ENCODE results near the gene SMTNL2. TPM values are rescaled to one million over a fixed set of nuclear protein-coding genes. Genes with fewer than 3 reads are reported as not detected.

Gene SMTNL2
- total RNA-seq, 2 donors from 2014 or later: 0.25 TPM; not detected in 1

GRCh38 chr17:4544135-4544950, 40.0 kb upstream of the SMTNL2 start:
- DNase-seq (no peak), ATAC-seq (no peak)
- intact Hi-C loops (cut with DNase I, micrococcal nuclease): no loop called here

GRCh38 chr17:4544951-4545216, 39.4 kb upstream of the SMTNL2 start:
- ATAC-seq (no peak), DNase-seq (no peak)
- intact Hi-C loops (cut with DNase I, micrococcal nuclease): no loop called here

- ATAC-seq (no peak), DNase-seq (no peak)
These were observed 38.9 kb upstream of the SMTNL2 start for GRCh38 chr17:4545217-4545951.

GRCh38 chr17:4547118-4547906, 37.0 kb upstream of the SMTNL2 start:
- intact Hi-C loops (cut with DNase I, micrococcal nuclease): no loop called here
- ATAC-seq (no peak), DNase-seq (no peak)

More at GRCh38 chr17:4545217-4545951, 38.9 kb upstream of the SMTNL2 start:
- intact Hi-C loops (cut with DNase I, micrococcal nuclease): no loop called here

GRCh38 chr17:4548061-4548461, 36.3 kb upstream of the SMTNL2 start:
- intact Hi-C loops (cut with DNase I, micrococcal nuclease): no loop called here
- DNase-seq: no peak
- ATAC-seq: no peak

- no peak for DNase-seq
- no peak for ATAC-seq
- intact Hi-C loops (cut with DNase I, micrococcal nuclease): no loop called here
These were observed 35.4 kb upstream of the SMTNL2 start for GRCh38 chr17:4548721-4549531.

DNA sequence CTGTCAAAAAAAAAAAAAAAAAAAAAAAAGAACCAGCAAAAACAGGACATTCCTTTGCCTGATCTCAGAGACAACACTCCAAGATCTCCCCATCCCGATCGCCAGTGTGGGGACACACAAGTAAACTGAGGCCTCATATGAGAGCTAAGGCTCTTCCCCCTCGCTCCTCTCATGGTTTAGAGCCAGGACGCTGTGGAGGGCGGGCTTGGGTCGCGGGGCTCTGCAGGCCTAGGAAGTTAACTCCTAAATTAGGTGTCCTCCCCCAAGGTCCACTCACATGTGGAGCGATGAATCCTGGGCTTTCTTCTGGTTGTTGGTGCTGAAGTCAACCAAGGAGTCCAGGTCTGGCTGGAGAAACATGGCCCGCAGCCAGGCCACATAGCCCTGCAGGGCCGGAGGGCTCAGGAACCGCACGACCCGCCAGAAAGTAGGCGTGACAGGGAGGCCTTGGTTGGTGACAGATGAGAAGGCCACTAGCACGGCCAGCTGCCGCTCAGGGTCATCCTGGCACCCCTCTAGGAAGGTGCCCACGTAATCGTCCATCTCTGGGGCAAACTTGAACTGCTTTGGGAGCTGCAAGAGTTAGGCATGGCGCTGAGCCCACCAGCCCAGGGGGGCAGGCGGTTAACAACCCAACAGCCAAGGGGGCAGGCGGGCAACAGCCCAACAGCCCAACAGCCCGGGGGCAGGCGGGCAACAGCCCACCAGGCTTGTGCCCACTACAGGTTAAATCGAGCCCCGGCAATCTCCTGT, 34.4 kb upstream of the SMTNL2 start:
- no peak for ATAC-seq
- intact Hi-C loops (cut with DNase I, micrococcal nuclease): no loop called here
- no peak for DNase-seq

GRCh38 chr17:4550534-4551039, 33.7 kb upstream of the SMTNL2 start:
- DNase-seq (no peak), ATAC-seq (no peak)
- intact Hi-C loops (cut with DNase I, micrococcal nuclease): no loop called here

DNA sequence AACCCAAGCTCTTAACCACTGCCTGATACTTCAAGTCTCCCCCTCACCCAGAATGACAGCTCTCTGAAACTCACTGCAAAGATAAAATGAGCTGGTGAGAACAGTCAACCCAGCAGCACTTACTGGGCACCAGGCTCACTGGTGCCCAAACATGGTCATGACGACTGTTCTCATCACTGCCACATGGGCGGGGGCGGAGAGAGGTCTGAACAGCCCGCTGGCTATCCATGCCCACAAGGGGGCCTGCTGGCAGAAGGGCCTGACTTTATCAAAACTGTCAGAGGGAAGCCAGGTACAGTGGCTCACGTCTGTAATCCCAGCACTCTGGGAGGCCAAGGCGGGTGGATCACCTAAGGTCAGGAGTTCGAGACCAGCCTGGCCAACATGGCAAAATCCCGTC, 33.2 kb upstream of the SMTNL2 start:
- DNase-seq: no peak
- intact Hi-C loops (cut with DNase I, micrococcal nuclease): no loop called here
- ATAC-seq: no peak

GRCh38 chr17:4551796-4552525, 32.4 kb upstream of the SMTNL2 start:
- DNase-seq: no peak
- intact Hi-C loops (cut with DNase I, micrococcal nuclease): no loop called here

DNA sequence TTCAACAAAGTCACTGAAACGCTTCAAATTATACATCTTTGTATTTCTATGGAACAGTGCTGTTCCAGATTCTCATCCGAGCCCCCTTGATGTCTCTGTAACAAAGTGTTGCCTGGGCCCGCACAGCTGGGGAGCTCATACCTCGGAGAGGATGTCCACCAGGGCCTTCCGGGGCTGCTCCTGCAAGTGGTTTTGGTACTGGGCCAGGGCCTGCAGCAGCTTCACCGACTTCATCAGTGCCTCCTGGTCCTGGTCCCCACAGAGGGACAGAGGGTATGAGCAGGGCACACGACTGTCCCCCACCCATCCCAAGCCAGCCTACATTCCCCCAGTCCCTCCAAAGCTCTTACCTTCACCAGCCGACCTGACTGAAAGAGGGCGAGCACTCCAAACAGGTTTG, 30.7 kb upstream of the SMTNL2 start:
- intact Hi-C loops (cut with DNase I, micrococcal nuclease): no loop called here
- no peak for DNase-seq
- ATAC-seq: no peak

More at GRCh38 chr17:4551796-4552525, 32.4 kb upstream of the SMTNL2 start:
- no peak for ATAC-seq

DNA sequence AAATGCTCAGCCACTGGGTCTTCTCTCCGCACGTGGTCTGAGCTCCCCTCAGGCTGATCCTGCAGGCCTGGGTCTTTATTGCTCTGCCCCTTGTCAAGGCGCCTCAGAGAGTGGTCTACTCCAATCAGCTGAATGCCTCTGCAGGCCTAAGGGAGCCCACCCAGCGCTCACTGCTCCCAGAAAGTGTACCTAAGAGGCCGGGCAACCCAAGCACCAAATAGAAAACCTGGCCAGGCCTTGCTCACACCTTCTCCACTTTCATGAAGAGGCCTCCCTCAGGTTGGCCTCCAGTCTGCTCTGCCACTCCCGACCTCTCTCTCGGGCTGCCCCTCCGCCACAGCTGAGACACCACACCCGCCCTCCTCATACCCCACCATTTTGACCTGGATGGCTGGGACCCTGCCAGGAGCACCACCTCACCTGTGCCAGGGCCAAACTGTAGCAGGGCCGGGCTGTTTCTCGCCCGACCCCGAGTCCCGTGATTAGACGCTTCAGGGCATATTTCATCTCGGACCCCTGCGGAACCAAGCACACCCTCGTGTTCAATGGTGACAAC, 29.8 kb upstream of the SMTNL2 start:
- no peak for DNase-seq
- peak; percentile 11 for ATAC-seq
- intact Hi-C loops (cut with DNase I, micrococcal nuclease): no loop called here

DNA sequence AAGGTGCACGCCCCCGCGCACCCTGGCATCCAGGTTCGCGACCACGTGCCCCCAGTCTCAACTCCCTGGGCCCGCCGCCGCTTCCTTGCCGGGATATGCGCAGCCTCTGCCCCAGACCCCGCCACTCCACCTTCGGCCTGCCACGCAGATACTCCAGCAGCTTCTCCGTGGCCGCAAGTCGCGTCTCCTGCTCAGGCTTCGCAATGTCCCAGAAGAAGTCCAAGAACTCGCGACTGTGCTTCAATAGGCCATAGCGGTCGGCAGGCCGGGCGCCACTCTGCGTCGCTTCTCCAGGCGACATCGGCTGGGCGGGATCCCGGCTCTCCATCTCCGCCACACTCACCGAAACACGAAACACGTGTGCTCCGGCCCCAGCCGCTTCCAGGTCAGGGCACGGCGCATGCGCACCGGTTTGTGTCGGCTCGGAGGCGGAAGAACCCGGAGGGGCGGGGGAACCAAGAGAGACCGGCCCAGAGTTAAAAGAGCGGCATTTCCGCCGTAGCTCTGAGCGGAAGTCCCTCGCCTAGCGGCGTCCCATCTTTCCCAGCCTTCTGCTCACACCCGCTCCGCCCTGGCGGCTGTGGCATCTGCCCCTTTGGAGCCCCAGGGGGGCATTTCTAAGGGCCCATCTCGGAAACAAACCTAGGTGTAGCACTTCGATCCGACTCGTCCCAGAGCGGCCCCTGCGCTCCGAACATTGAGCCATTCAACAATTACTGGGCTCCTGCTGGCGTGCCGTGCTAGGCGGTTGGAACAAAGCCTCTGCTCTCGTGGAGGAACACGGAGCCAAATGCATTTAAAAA, 29.1 kb upstream of the SMTNL2 start, which contains the start of gene MYBBP1A:
TSS of gene MYBBP1A (minus strand) at position 388 of the 803 bp plus-strand sequence. CDS start at position 328, 60 bp downstream.
- DNase-seq (peak; percentile 97 to 99), ATAC-seq (peak; percentile 80)
- intact Hi-C loops (cut with DNase I, micrococcal nuclease): no loop called here

DNA sequence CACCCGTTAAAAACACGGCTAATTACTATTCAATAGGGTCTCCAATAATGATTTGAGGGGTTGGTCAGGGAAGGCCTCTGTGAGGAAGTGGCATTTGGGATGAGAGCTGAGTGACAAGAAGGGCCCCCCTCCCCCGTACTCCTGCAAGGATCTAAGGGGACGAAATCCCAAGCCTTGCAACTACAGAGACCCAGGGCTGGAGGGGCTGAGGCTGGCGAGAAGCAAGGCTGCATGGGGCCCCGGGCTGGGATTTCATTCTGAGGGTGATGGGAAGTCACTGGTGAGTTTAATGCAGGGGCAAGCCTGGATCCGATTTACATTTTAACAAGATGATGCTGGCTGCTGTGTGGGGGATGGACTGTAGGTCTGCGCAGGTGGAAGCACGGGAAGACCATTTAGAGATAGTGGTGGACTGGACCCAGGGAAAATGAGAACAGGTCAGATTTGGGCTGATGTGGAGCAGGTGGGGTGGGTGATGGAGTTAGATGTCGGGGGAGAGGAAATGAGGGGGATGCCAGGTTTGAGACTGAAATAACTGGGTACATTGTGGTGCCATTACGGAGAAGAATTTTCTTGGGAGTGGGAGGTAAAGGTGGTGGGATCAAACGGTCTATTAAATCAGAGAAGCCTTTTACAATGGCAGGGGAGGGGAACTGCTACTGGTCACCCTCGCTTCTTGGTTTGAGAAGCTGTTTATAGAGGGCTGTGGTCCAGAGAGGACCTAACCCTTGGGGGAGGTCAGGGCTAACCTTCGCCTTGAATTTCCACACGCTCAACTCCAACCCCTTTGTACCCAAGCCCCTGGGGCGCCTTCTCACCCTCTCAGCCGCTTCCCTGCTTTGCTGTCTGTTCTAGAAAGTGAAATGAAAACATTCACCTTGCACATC, 28.2 kb upstream of the SMTNL2 start:
- ATAC-seq (no peak), DNase-seq (no peak)
- intact Hi-C loops (cut with DNase I, micrococcal nuclease): no loop called here

DNA sequence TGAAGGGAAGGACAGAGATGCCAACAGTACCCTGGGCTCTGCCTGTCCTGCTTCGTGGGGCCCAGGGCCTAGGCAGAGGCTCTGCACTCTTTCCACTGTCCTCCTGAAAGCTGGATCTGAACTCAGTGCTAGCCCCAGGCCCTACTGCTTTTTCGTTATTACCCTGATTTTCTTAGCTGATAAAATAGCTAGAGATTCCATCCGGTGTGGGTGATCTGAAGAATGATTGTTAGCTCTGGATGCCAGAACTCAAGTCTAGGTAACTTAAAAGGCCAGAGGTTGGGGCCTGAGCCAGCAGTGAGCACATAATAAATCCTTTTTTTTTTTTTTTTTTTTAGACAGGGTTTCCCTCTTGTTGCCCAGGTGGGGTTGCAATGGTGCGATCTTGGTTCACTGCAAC, 27.3 kb upstream of the SMTNL2 start:
- no peak for ATAC-seq
- intact Hi-C loops (cut with DNase I, micrococcal nuclease): no loop called here
- no peak for DNase-seq
